HG02943 (cell line): Measurements from ENCODE around the gene PDZD2.
"Not testable (repeated sequence)": the region's sequence is repeated elsewhere in the genome, so short reads cannot be mapped to it uniquely, and the experiment has no call there.

ENCODE experiments used
- ATAC-seq: cut with Tn5 transposase; IDR thresholded peaks from one replicate; pipeline ENCODE4 v1.9.1; 2021; ENCODE audit warnings: mild to moderate bottlenecking, low read depth, moderate library complexity; ENCODE audit not compliant: unreplicated experiment

The PDZD2 gene

DNA sequence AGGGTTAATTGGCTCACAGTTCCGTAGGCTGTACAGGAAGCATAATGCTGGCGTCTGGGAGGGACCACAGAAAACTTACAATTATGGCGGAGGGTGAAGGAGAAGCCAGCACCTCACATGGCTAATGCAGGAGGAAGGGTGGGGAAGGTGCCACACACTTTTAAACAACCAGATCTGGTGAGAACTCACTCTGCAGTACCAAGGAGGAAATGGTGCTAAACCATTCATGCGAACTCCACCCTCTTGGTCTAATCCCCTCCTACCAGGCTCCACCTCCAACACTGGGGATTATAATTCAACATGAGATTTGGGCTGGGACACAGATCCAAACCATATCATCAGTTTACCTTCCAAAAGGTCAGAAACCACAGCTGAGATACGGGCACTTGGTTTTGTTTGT is 122.9 kb downstream of the PDZD2 start:
- ATAC-seq = no peak

- ATAC-seq = no peak
These were observed 124.5 kb downstream of the PDZD2 start for GRCh38 chr5:31763424-31763823.

- not testable (repeated sequence) for ATAC-seq
These were observed 125.8 kb downstream of the PDZD2 start for GRCh38 chr5:31764687-31765086.

DNA sequence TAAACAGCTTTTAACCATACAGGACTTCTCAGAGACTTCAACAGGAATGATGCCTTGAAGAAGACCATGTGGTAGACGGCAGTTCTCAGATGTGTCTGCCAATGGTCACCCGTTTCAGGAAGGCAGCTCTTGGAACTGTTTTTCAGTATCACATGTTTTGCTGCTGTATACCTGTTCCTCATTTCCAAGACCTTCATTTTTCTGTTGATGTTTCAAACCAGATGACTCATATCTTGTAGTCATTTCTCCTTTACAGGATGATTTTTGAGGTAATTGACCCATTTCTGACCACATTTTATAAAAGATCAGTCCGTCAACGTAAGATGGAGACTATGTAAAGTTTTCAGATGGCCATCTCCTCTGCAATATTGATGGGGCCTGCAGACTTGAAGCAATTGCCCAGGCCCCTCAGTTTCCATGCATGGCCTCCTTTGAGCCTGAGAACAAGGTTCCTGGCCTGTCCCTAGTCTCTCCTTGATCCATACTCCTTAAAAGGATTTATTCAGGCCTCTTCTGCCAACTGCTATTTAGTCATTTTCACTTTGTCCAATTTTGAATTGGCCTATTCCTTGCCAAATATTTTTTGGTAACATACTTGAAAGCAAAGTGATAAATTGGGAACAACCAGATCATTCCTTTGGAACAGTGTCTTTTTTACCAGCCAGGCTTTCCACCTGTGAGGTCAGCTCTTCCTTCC is 128.6 kb downstream of the PDZD2 start:
- no peak for ATAC-seq

DNA sequence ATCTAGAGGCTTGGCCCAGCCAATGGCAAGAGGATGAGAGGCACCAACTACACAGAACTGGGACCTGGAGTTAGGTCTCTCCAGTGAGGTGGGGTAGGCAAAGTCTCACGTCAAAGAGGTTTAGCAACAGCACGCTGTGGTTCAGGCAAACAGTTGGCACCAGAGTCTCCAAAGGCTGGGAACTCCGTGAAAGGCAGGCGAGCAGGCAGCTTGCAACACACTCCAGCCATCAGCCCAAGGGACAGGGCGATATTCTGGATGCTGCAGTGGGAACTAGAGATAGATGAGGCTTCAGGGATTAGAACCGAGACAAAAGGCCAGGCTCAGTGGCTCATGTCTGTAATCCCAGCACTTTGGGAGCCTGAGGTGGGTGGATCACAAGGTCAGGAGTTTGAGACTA is 129.1 kb downstream of the PDZD2 start:
- no peak for ATAC-seq

DNA sequence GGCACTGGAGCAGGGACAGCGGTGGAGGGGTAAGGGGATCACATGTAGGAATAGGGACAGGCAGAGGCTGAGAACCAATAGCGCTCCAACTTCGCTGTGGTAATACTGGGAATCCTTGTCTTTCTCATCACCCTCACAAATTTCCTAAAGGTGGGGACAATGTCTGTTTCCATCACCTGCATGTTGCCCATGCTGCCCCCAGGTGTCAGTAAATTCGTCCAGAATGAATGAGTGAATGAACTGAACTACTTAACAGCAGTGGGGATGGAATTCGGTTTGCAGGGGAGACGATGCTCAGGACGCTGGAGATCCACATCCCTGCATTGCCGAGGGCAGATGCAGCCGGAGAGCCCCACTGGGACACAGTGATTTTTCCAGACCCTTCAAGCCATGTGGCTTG is 129.9 kb downstream of the PDZD2 start:
- ATAC-seq = no peak

- no peak for ATAC-seq
These were observed 130.6 kb downstream of the PDZD2 start for GRCh38 chr5:31769530-31769929.

GRCh38 chr5:31770132-31770720 is 131.3 kb downstream of the PDZD2 start:
- ATAC-seq = no peak

- peak; percentile 81 for ATAC-seq
These were observed 132.1 kb downstream of the PDZD2 start for GRCh38 chr5:31770998-31771397.

DNA sequence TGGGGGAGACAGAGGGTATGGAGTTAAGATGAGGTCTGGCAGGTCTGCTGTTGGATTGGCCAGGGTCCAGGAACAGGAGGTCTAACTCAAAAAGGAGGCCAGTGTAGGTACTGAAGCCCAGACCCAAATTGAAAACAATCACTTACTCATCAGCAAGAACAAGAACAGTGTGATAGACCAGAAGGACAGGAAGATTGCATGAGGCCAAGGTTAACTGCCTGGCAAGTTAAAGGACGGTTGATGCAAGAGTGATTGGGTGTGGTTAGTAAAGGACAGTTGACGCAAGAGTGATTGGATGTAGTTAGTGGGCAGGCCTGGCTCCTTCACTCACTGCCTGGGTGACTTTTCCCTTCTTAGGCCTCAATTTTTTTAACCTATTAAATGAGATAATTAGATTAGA is 132.6 kb downstream of the PDZD2 start:
- ATAC-seq = no peak

DNA sequence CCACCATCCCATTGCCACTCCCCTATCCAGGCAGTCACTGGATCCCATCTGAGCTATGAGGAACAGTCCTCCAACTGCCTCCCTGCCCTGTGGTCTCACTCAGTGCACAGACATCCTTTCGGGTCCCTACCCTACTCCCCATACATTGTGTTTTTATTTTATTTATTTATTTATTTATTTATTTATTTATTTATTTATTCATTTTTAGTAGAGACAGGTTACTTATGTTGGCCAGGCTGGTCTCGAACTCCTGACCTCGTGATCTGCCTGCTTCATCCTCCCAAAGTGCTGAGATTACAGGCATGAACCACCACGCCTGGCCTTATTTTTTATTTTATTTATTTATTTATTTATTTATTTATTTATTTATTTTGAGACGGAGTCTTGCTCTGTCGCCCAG is 137.4 kb downstream of the PDZD2 start:
- ATAC-seq = not testable (repeated sequence)

DNA sequence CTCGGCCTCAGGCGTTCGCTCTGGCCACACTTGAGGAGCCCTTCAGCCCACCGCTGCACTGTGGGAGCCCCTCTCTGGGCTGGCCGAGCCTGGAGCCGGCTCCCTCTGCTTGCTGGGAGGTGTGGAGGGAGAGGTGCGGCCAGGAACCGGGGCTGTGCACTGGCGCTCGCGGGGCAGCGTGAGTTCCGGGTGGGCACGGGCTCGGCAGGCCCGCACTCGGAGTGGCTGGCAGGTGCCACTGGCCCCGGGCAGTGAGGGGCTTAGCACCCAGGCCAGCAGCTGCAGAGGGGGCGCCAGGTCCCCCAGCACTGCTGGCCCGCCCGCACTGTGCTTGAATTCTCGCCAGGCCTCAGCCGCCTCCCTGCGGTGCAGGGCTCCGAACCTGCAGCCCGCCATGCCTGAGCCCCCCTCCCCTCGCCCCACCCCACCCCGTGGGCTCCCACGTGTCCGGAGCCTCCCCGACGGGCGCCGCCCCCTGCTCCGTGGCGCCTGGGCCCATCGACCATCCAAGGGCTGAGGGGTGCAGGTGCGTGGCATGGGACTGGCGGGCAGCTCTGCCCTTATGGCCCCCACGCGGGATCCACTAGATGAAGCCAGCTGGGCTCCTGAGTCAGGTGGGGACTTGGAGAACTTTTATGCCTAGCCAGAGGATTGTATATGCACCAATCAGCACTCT is 138.2 kb downstream of the PDZD2 start:
- no peak for ATAC-seq

GRCh38 chr5:31781772-31782171 is 142.8 kb downstream of the PDZD2 start:
- ATAC-seq = no peak

DNA sequence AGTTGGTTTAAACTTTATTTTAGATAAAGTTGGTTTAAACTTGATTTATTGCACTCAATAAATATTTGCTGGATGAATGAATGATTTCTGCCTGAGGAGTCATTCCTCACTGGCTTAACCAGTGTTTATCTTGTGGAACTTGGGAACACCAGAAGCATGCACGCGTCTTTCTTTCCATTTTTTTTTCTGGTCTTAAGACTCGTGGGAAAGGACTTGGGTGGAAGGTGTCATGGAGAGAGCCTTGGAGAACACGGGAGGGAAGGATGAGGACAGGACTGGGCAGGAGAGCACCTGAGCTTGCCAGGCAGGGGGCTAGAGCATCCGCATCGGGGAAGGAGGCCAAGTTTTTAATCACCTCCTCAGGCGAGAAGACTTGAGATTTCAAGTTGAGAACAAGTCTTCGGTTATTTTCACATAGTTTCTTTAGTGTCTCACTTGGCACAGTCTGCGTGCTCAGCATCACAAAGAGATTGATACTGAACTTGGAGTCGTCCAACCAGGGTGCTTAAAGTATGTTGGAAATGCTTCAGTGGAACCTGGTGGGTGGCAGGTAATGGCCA is 144.2 kb downstream of the PDZD2 start:
- ATAC-seq = no peak

DNA sequence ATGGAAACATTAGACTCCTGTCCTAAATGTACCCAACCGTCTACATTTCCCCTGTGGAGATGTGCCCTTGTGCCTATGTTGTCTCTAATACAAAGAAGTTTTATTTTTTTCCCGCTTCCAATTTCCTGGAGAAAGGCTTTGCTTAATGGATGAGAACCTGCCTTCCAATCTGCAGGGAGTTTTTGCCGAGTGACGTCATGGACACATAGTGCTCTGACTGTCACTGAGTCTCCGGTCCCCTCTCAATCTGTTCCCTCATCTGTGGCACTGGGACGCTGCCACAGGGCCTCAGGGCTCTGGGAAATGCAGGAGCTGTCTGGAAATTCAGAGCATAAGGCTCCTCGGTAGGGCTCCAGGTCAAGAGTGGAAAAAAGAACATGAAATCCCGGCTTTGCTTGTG is 144.8 kb downstream of the PDZD2 start:
- ATAC-seq = no peak

DNA sequence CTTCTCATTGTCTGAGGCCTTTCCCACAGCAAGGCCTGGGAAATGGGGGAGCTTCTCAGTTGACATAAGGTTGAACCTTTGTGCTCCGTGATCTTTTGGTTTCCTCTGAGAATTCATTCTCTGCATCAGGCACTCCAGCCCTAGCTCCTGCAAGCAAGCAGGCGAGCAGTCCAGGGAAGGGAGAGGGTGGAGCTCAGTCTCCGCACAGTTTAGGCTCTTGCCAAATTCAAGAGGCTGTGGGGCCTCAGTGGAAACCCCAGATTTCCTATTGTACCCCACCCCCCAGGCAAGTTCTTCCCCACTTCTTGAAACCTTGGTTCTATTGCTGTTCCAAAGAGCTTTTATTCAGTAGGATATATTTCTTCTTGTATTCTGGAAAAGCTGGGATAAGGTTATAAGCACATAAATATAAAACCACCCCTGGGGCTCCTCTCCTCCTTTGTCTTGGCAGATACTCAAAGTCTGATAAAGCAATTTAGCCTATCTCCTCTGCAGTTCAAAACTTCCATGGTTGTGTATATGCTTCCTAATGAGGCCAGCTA is 147.2 kb downstream of the PDZD2 start:
- no peak for ATAC-seq

GRCh38 chr5:31794009-31794408 is 155.1 kb downstream of the PDZD2 start:
- ATAC-seq = no peak

DNA sequence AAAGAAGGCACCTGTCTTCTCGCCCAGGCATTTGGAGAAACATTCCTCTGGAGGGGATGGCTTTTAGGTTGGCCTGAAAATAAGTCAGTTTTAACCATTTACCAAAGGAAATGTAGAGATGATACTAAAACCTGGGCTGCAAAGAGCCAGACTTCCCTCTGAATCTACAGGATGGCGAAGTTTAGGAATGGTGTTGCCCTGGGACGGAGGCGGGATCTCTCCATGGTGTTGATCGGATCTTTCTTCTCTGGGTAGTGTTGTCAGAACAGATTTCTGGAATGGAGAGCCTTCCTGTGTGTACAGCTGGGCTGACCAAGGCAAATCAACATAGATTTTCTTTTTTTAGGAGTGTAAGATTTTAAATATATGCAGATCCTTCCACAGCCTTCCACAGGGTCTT is 159.2 kb downstream of the PDZD2 start:
- no peak for ATAC-seq

DNA sequence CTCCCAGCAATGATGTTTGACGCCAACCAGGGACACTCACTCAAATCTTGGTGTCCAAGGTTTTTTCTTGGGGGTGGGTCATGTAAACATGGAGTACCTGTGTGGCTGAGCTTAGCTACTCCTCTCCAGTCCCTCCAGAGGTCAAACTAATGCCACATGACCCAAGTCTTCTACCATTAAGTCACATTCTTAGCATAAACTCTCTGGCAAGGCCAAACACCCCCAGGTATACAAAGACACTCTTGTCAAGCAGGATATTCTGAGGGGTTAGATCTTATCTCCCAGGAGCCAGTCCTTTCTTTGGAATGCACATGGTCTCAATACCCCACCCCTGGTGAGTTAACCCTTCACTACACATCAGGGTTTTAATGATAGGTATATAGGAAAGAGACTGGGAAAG is 161.4 kb downstream of the PDZD2 start:
- no peak for ATAC-seq

DNA sequence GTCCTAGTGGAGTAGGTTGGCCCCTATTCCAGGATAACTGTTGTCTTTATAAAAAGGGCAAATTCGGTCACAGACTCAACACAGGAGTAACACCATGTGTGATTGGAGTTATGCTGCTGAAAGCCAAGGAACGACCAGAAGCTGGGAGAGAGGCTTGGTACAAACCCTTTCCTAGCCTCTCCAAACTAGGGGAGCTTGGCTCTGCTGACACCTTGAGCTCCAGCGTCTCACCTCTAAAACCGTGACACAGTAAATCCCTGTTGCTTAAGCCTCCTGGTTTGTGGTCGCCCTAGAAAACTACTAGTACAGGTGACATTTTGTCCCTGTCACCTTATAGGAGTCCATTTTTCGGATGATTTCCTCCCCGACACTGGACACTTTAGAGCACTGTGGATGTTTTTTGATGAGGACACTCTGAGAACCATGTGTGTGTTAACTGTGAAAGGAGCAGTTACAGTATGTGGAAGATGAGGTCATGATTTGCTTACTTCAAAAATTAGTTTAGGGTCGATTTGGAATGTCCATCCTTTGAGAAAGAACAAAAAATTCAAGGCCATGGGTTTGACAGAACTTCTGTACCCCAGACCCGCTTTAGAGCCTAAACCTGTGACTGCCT is 167.0 kb downstream of the PDZD2 start:
- no peak for ATAC-seq

- ATAC-seq = no peak
These were observed 167.6 kb downstream of the PDZD2 start for GRCh38 chr5:31806561-31806960.
